A549 (cell line): ENCODE measurements around the gene FAM83G. TPM values are rescaled to one million over a fixed set of nuclear protein-coding genes. Genes with fewer than 3 reads are reported as not detected.

Experiments used
- ATAC-seq, 2 experiments: fragments of 200-7000 bp in 1 of 2; fragments of >200 bp in 1 of 2; cut with Nextera tagmentation in 1 of 2; cut with Tn5 transposase in 1 of 2; 3 replicates each; pipeline versions ENCODE4 v1.8.0 to v1.9.1; 2018 to 2020; ENCODE audit warnings: mild to moderate bottlenecking in 1 of 2, moderate library complexity in 1 of 2
- CTCF ChIA-PET: fragments of 300-600 bp; sonication (Branson Sonifier 250); formaldehyde crosslinking; extraction: SDS; loops from one replicate; lab custom pipeline; 2021; ENCODE audit warnings: antibody characterized with exemption, inconsistent platforms; lab: Yijun Ruan, JAX
- POLR2A ChIA-PET: fragments of 350-600 bp; formaldehyde crosslinking; extraction: SDS; loops from one replicate; lab custom pipeline; 2021; ENCODE audit warnings: antibody characterized with exemption, inconsistent platforms; lab: Yijun Ruan, JAX
- DNase-seq, 2 experiments: peaks; one replicate each; pipeline versions ENCODE4 v3.0.0 to v3.0.0-alpha.2; 2011 to 2016; ENCODE audit warnings: low read depth in 1 of 2, low spot score in 1 of 2
- FAIRE-seq: peaks from 2 replicates; lab custom pipeline; 2011; peaks lifted over from hg19 to GRCh38; lab: Jason Lieb, UNC
- H3K27ac ChIP-seq, 2 experiments: fragments of >200 bp; sonication (Bioruptor Twin); formaldehyde crosslinking; 3 replicates each; pipeline ENCODE4 v1.5.1; 2016 to 2017
- H3K4me1 ChIP-seq: fragments of >200 bp; sonication (Bioruptor Twin); formaldehyde crosslinking; 3 replicates; pipeline ENCODE4 v1.6.1; 2016
- H3K4me2 ChIP-seq: fragments of >200 bp; sonication (Bioruptor Twin); formaldehyde crosslinking; 3 replicates; pipeline ENCODE4 v1.6.1; 2016
- H3K4me3 ChIP-seq: fragments of >200 bp; sonication (Bioruptor Twin); formaldehyde crosslinking; 3 replicates; pipeline ENCODE4 v1.5.1; 2016
- H3K9me3 ChIP-seq: fragments of >200 bp; sonication (Bioruptor Twin); formaldehyde crosslinking; 3 replicates; pipeline ENCODE4 v1.6.1; 2016
- CBX8 ChIP-seq: fragments of 200-600 bp; sonication (generic); IDR thresholded peaks from 2 replicates; pipeline ENCODE4 v1.6.1; 2016
- EHMT2 ChIP-seq: fragments of 200-600 bp; sonication (generic); IDR thresholded peaks from 2 replicates; pipeline ENCODE4 v1.6.1; 2016; ENCODE audit warnings: antibody characterized with exemption, low read depth, mild to moderate bottlenecking, moderate library complexity
- ELK1 ChIP-seq: fragments of 150-350 bp; IDR thresholded peaks from 2 replicates; pipeline ENCODE4 v1.6.1; 2014; ENCODE audit warnings: low read depth, mild to moderate bottlenecking, low read length
- HEYL ChIP-seq: fragments of 250-450 bp; sonication (Bioruptor Pico); IDR thresholded peaks from 2 replicates; pipeline ENCODE4 v1.8.0; 2021; ENCODE audit warnings: mild to moderate bottlenecking, moderate library complexity
- HMGXB4 ChIP-seq: fragments of 250-450 bp; sonication (Bioruptor Pico); IDR thresholded peaks from 2 replicates; pipeline ENCODE4 v1.5.0; 2021; ENCODE audit warnings: mild to moderate bottlenecking, moderate library complexity, borderline replicate concordance
- HOXB13 ChIP-seq: fragments of 250-450 bp; sonication (Bioruptor Pico); IDR thresholded peaks from 2 replicates; pipeline ENCODE4 v1.5.0; 2020; ENCODE audit warnings: low read depth, mild to moderate bottlenecking, moderate library complexity
- HOXB5 ChIP-seq: fragments of 250-450 bp; sonication (Bioruptor Pico); IDR thresholded peaks from 2 replicates; pipeline ENCODE4 v1.5.0; 2020; ENCODE audit warnings: mild to moderate bottlenecking, moderate library complexity
- JUN ChIP-seq, 2 experiments: fragments of >200 bp; sonication (Bioruptor Twin); formaldehyde crosslinking; IDR thresholded peaks; 2 replicates in 1 of 2; 3 replicates in 1 of 2; pipeline ENCODE4 v1.6.1; 2016 to 2017
- KDM1A ChIP-seq: fragments of 200-600 bp; sonication (generic); IDR thresholded peaks from 2 replicates; pipeline ENCODE4 v1.6.1; 2016; ENCODE audit warnings: low read depth, mild to moderate bottlenecking
- MAFK ChIP-seq: fragments of 450-650 bp; IDR thresholded peaks from 2 replicates; pipeline ENCODE4 v1.6.1; 2014; ENCODE audit not compliant: partially characterized antibody
- NR3C1 ChIP-seq: fragments of >200 bp; sonication (Bioruptor Twin); formaldehyde crosslinking; IDR thresholded peaks from 3 replicates; pipeline ENCODE4 v1.6.1; 2017
- RARB ChIP-seq: fragments of 250-450 bp; sonication (Bioruptor Pico); IDR thresholded peaks from 2 replicates; pipeline ENCODE4 v1.8.0; 2021; ENCODE audit warnings: mild to moderate bottlenecking, moderate library complexity
- RNF2 ChIP-seq: fragments of 200-600 bp; sonication (generic); IDR thresholded peaks from 2 replicates; pipeline ENCODE4 v1.6.1; 2016; ENCODE audit warnings: low read depth, mild to moderate bottlenecking, antibody characterized with exemption, moderate library complexity, borderline replicate concordance
- SREBF2 ChIP-seq: fragments of 450-650 bp; IDR thresholded peaks from 2 replicates; pipeline ENCODE4 v1.6.1; 2014; ENCODE audit warnings: mild to moderate bottlenecking, moderate library complexity
- TP53 ChIP-seq: fragments of 250-450 bp; sonication (Bioruptor Pico); IDR thresholded peaks from 2 replicates; pipeline ENCODE4 v1.5.0; 2021; ENCODE audit warnings: mild to moderate bottlenecking, moderate library complexity
- ZSCAN20 ChIP-seq: fragments of 250-450 bp; sonication (Bioruptor Pico); IDR thresholded peaks from 2 replicates; pipeline ENCODE4 v1.8.0; 2022; ENCODE audit warnings: mild to moderate bottlenecking, moderate library complexity
- WGBS: methylation state at CpG from one replicate; pipeline ENCODE4 v1.1.6; 2017; ENCODE audit errors: missing lambda C conversion rate; 5-methylcytosine and 5-hydroxymethylcytosine counted together
- polyA plus RNA-seq, 4 experiments: library from polyadenylated mRNA; depleted of rRNA in 3 of 4; stranded (reverse); fragments of >200 nt; fragmentation: RNase III in 1 of 4; extraction: RNeasy Plus Mini Kit Qiagen cat#74134 plus additional on column Dnase treatment in 1 of 4; gene quantifications; 2 replicates in 3 of 4; 3 replicates in 1 of 4; pipeline ENCODE4 v1.2.3, GENCODE V29; 2011 to 2017
- TF ChIP-seq, protein P1 (sequence below): fragments of >200 bp; sonication (Bioruptor Twin); formaldehyde crosslinking; IDR thresholded peaks from 3 replicates; pipeline ENCODE4 v1.6.1; 2016
- TF ChIP-seq, protein P2 (sequence below): IDR thresholded peaks from 2 replicates; pipeline ENCODE4 v1.6.1; 2012

The FAM83G gene
- polyA plus RNA-seq, 2 of the 4 experiments (the other 2 are of a cell fraction): 11.0 to 22.0 TPM

DNA sequence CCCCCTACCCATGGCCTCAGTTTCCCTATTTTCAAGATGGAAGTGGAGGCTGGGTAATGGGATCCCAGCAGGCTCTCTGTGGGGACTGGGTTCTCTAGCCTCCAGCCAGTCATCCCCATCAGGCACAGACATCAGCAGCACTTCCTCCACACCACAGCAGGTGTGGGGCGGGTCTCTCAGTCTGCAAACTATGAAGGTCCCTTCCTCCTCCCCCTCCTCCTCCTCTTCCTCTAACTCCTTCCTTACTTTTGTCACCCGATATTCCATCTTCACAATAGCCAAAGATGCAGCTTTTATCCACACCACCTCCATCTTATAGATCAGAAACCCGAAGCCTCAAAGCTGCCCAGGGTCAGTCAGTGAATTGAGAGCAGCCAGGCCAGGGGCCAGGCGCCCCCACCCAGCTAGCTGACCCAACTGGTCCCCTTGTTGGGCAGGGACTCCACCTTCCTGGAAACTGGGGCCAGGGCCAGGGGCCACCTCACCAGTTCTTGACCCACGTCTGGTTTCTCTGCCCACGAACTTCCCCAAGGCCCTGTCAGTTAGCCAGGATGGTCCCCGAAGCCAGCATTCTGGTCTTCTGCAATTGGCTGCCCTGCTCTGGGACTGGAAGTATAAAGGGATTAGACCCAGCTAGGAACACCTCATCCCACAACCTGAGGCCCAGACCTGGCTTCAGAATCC, 2.5 kb downstream of the FAM83G start:
- FAIRE-seq (peak; percentile 43), DNase-seq (no peak), ATAC-seq (no peak)
- Histone ChIP-seq H3K4me1 (peaks cover 38% of the 10 kb centered on the region), H3K27ac (0 out of 6 replicates have a peak overlapping the region, but pooled peaks of 1 of the 2 experiments have one; percentile 1), H3K9me3 (peaks cover 8% of the 10 kb centered on the region; the same call in 2 of the 3 replicates), H3K4me3 (no peak overlapping the region), H3K4me2 (peak overlapping the region; percentile 93)
- 86% methylated on average over 7 of the region's 7 CpGs for WGBS
- ChIA-PET POLR2A (no interaction called here), CTCF (interaction anchor here (0.6 to 3.9 kb wide), 6 partner anchors 10 to 349 kb away, joined by 3 to 38 read pairs (median 4); no protein-coding TSS in a partner anchor)
- TF ChIP-seq HOXB5 (CRISPR knock-in tag) (no peak), ZSCAN20 (CRISPR knock-in tag) (no peak), EHMT2 (no peak), HOXB13 (no peak), KDM1A (no peak), RNF2 (no peak), CBX8 (no peak), HMGXB4 (no peak), HEYL (CRISPR knock-in tag) (no peak), NR3C1 (no peak), RARB (CRISPR knock-in tag) (no peak), ELK1 (no peak), MAFK (no peak), SREBF2 (no peak), TP53 (no peak)
- TF ChIP-seq, protein P1, sequence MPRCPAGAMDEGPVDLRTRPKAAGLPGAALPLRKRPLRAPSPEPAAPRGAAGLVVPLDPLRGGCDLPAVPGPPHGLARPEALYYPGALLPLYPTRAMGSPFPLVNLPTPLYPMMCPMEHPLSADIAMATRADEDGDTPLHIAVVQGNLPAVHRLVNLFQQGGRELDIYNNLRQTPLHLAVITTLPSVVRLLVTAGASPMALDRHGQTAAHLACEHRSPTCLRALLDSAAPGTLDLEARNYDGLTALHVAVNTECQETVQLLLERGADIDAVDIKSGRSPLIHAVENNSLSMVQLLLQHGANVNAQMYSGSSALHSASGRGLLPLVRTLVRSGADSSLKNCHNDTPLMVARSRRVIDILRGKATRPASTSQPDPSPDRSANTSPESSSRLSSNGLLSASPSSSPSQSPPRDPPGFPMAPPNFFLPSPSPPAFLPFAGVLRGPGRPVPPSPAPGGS: no peak

GRCh38 chr17:19000531-19001325, 3.8 kb downstream of the FAM83G start:
- ATAC-seq (peak; percentile 6 to 14; a peak in 3 of 6 replicates), DNase-seq (peak in 1 of 2 experiments; percentile 40), FAIRE-seq (no peak)
- Histone ChIP-seq H3K4me1 (peaks cover 38% of the 10 kb centered on the region), H3K4me2 (peak overlapping the region; percentile 11; the same call in 1 of the 3 replicates), H3K9me3 (peaks cover 11% of the 10 kb centered on the region), H3K27ac (0 out of 6 replicates have a peak overlapping the region, but pooled peaks of 1 of the 2 experiments have one; percentile 2), H3K4me3 (no peak overlapping the region)
- POLR2A ChIA-PET: no interaction called here
- 91% methylated on average over 17 of the region's 17 CpGs for WGBS
- CTCF ChIA-PET: interaction anchor here (0.9 to 3.9 kb wide), 4 partner anchors 13 to 40 kb away, joined by 3 to 38 read pairs (median 5); no protein-coding TSS in a partner anchor
- TF ChIP-seq MAFK (peak; percentile 96), JUN (IDR thresholded peaks at IDR 0.05) (no peak)
- TF ChIP-seq, protein P2, sequence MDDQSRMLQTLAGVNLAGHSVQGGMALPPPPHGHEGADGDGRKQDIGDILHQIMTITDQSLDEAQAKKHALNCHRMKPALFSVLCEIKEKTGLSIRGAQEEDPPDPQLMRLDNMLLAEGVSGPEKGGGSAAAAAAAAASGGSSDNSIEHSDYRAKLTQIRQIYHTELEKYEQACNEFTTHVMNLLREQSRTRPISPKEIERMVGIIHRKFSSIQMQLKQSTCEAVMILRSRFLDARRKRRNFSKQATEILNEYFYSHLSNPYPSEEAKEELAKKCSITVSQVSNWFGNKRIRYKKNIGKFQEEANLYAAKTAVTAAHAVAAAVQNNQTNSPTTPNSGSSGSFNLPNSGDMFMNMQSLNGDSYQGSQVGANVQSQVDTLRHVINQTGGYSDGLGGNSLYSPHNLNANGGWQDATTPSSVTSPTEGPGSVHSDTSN: no peak
